Mesenchymal stem cell (in vitro differentiated cells and primary cell): Measurements from ENCODE around the gene PTPRQ.
A peak's percentile ranks its signal among the peaks of the same experiment; 100 is the strongest.

ENCODE experiments used
- DNase-seq: peaks from one replicate; pipeline ENCODE4 v3.0.0-alpha.2; 2013
- H2AFZ ChIP-seq: one replicate; pipeline ENCODE4 v1.6.1; 2013; ENCODE audit warnings: low read depth, mild to moderate bottlenecking, control low read depth, inconsistent platforms, low read length, moderate library complexity
- H2AK5ac ChIP-seq: 2 replicates; pipeline ENCODE4 v1.6.1; 2013; ENCODE audit warnings: low read length, moderate library complexity, mild to moderate bottlenecking, inconsistent platforms; ENCODE audit not compliant: severe bottlenecking
- H2BK120ac ChIP-seq: one replicate; pipeline ENCODE4 v1.6.1; 2013; ENCODE audit warnings: low read depth, mild to moderate bottlenecking, inconsistent platforms, low read length, moderate library complexity
- H2BK12ac ChIP-seq, 2 experiments: one replicate each; pipeline ENCODE4 v1.6.1; 2013; ENCODE audit warnings: inconsistent platforms in 2 of 2, low read length in 2 of 2, mild to moderate bottlenecking in 2 of 2, moderate library complexity in 2 of 2, control low read depth in 1 of 2
- H2BK15ac ChIP-seq: one replicate; pipeline ENCODE4 v1.6.1; 2013; ENCODE audit warnings: mild to moderate bottlenecking, low read depth, inconsistent platforms; ENCODE audit not compliant: poor library complexity, severe bottlenecking
- H2BK5ac ChIP-seq: 2 replicates; pipeline ENCODE4 v1.6.1; 2013; ENCODE audit warnings: low read depth, mild to moderate bottlenecking, low read length, control low read depth, inconsistent platforms; ENCODE audit not compliant: poor library complexity, severe bottlenecking
- H3K14ac ChIP-seq, 2 experiments: one replicate each; pipeline ENCODE4 v1.6.1; 2013; ENCODE audit warnings: inconsistent platforms in 2 of 2, low read length in 2 of 2, control low read depth in 1 of 2, mild to moderate bottlenecking in 1 of 2, moderate library complexity in 1 of 2
- H3K18ac ChIP-seq, 2 experiments: one replicate each; pipeline ENCODE4 v1.6.1; 2013; ENCODE audit warnings: inconsistent platforms in 2 of 2, low read length in 2 of 2, control low read depth in 1 of 2, low read depth in 1 of 2, mild to moderate bottlenecking in 1 of 2
- H3K23ac ChIP-seq, 2 experiments: one replicate each; pipeline ENCODE4 v1.6.1; 2013; ENCODE audit warnings: inconsistent platforms in 2 of 2, low read length in 2 of 2, mild to moderate bottlenecking in 2 of 2, moderate library complexity in 2 of 2, control low read depth in 1 of 2
- H3K27ac ChIP-seq: 2 replicates; pipeline ENCODE4 v1.5.1; 2013; ENCODE audit warnings: mild to moderate bottlenecking, moderate library complexity, low read length, control low read depth, inconsistent platforms; ENCODE audit not compliant: poor library complexity, severe bottlenecking
- H3K27me3 ChIP-seq, 2 experiments: 2 replicates each; pipeline versions ENCODE4 v1.6.1 to v1.7.0; 2013; ENCODE audit warnings: low read length in 2 of 2, mild to moderate bottlenecking in 2 of 2, moderate library complexity in 2 of 2, control low read depth in 1 of 2, inconsistent platforms in 1 of 2; ENCODE audit not compliant: control insufficient read depth in 1 of 2, insufficient read depth in 1 of 2
- H3K36me3 ChIP-seq, 2 experiments: 2 replicates each; pipeline versions ENCODE4 v1.6.1 to v1.7.0; 2013; ENCODE audit warnings: low read length in 2 of 2, control low read depth in 1 of 2, inconsistent platforms in 1 of 2, low read depth in 1 of 2, mild to moderate bottlenecking in 1 of 2; ENCODE audit not compliant: insufficient read depth in 2 of 2, control insufficient read depth in 1 of 2
- H3K4ac ChIP-seq, 2 experiments: one replicate each; pipeline ENCODE4 v1.6.1; 2013; ENCODE audit warnings: inconsistent platforms in 2 of 2, low read length in 2 of 2, mild to moderate bottlenecking in 2 of 2, moderate library complexity in 2 of 2, control low read depth in 1 of 2, low read depth in 1 of 2
- H3K4me1 ChIP-seq: 2 replicates; pipeline ENCODE4 v1.6.1; 2013; ENCODE audit warnings: low read depth, low read length, control low read depth; ENCODE audit not compliant: control insufficient read depth, insufficient read depth
- H3K4me2 ChIP-seq: 2 replicates; pipeline ENCODE4 v1.6.1; 2013; ENCODE audit warnings: low read length, mild to moderate bottlenecking, inconsistent platforms; ENCODE audit not compliant: poor library complexity, severe bottlenecking
- H3K4me3 ChIP-seq, 2 experiments: 2 replicates each; pipeline versions ENCODE4 v1.5.1 to v1.7.0; 2013; ENCODE audit warnings: low read length in 2 of 2, mild to moderate bottlenecking in 2 of 2, control low read depth in 1 of 2, low read depth in 1 of 2; ENCODE audit not compliant: insufficient read depth in 1 of 2
- H3K79me1 ChIP-seq: replicated peaks from 2 replicates; pipeline ENCODE4 v1.6.1; 2013; ENCODE audit warnings: mild to moderate bottlenecking, control low read depth, low read length, inconsistent platforms; ENCODE audit not compliant: poor library complexity, severe bottlenecking
- H3K9ac ChIP-seq: 2 replicates; pipeline ENCODE4 v1.7.0; 2013; ENCODE audit warnings: mild to moderate bottlenecking, low read length, moderate library complexity
- H3K9me3 ChIP-seq: 2 replicates; pipeline ENCODE4 v1.7.0; 2013; ENCODE audit warnings: mild to moderate bottlenecking, low read length; ENCODE audit not compliant: control insufficient read depth
- H4K8ac ChIP-seq: one replicate; pipeline ENCODE4 v1.6.1; 2013; ENCODE audit warnings: inconsistent platforms, mild to moderate bottlenecking, low read length, moderate library complexity
- H4K91ac ChIP-seq: one replicate; pipeline ENCODE4 v1.6.1; 2013; ENCODE audit warnings: mild to moderate bottlenecking, low read length, inconsistent platforms
- WGBS: methylation state at CpG from one replicate; pipeline ENCODE4 v1.1.7; 2013; ENCODE audit warnings: mixed read lengths; 5-methylcytosine and 5-hydroxymethylcytosine counted together

PTPRQ gene

DNA sequence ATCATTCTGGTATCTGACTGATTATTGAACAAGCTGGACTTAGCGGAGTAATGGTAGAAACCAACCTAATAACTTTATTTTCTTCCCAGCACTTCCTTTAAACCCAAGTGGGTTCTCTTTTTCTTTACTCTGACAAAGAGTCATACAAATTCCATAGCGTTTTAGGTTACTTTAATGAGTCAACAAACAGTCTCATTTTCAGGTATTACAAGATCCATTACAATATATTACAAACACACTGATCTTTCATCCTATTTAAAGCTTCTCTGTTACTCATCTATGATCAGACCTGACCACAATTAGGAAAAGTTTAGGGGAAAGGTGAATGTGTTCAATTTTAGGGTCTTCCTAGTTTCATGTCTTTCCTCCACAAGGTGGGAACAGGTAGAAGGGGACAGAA lies 39.4 kb upstream of the PTPRQ start:
- no peak overlapping the region for H2BK15ac ChIP-seq
- H2BK12ac ChIP-seq, result no peak overlapping the region
- no peak overlapping the region for H3K23ac ChIP-seq
- no peak overlapping the region for H2BK5ac ChIP-seq
- 53% methylated on average over 2 of the region's 2 CpGs for WGBS
- no peaks in the 10 kb centered on the region for H3K9me3 ChIP-seq
- no peak overlapping the region for H4K8ac ChIP-seq
- no peak overlapping the region for H2AFZ ChIP-seq
- H3K9ac ChIP-seq, result no peak overlapping the region
- H3K79me1 ChIP-seq, result no peaks in the 10 kb centered on the region
- no peak overlapping the region for H2BK120ac ChIP-seq
- no peak overlapping the region for H2AK5ac ChIP-seq
- no peak overlapping the region for H3K14ac ChIP-seq
- H3K4me2 ChIP-seq, result no peak overlapping the region
- no peaks in the 10 kb centered on the region for H3K4me1 ChIP-seq
- H3K27ac ChIP-seq, result no peak overlapping the region
- no peaks in the 10 kb centered on the region for H3K36me3 ChIP-seq
- H3K4ac ChIP-seq, result no peak overlapping the region
- no peaks in the 10 kb centered on the region for H3K27me3 ChIP-seq
- no peak for DNase-seq
- no peak overlapping the region for H4K91ac ChIP-seq
- H3K18ac ChIP-seq, result no peak overlapping the region
- no peak overlapping the region for H3K4me3 ChIP-seq

DNA sequence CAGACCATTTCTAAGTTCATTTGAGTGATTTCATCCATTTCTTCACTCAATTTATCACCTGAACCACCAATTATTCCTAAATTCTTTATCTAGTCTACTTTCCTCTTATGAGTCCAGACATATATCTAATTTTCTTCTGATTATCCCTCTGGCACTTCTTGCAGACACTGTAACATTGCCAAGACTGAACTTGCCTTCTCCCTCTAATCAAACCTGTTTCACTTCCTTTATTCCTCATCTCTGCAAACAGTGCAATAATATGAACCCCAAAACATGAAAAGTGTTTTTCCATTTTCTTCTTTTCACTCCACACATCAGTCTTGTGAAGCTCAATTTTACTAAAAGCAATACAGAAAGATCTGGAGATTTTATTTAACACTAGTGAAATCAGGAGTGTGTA lies 37.8 kb upstream of the PTPRQ start:
- DNase-seq, result no peak
- H3K27me3 ChIP-seq, result no peaks in the 10 kb centered on the region
- no peaks in the 10 kb centered on the region for H3K36me3 ChIP-seq
- no peaks in the 10 kb centered on the region for H3K79me1 ChIP-seq
- no peak overlapping the region for H3K27ac ChIP-seq
- H4K91ac ChIP-seq, result no peak overlapping the region
- H2BK15ac ChIP-seq, result no peak overlapping the region
- no peak overlapping the region for H3K4me2 ChIP-seq
- H3K14ac ChIP-seq, result no peak overlapping the region
- no peak overlapping the region for H2AFZ ChIP-seq
- no peak overlapping the region for H2BK120ac ChIP-seq
- no peak overlapping the region for H3K4me3 ChIP-seq
- H3K9ac ChIP-seq, result no peak overlapping the region
- H3K9me3 ChIP-seq, result no peaks in the 10 kb centered on the region
- H3K4ac ChIP-seq, result no peak overlapping the region
- H2BK5ac ChIP-seq, result no peak overlapping the region
- no peak overlapping the region for H3K23ac ChIP-seq
- H3K4me1 ChIP-seq, result no peaks in the 10 kb centered on the region
- no peak overlapping the region for H4K8ac ChIP-seq
- H2AK5ac ChIP-seq, result no peak overlapping the region
- no peak overlapping the region for H3K18ac ChIP-seq
- H2BK12ac ChIP-seq, result no peak overlapping the region

DNA sequence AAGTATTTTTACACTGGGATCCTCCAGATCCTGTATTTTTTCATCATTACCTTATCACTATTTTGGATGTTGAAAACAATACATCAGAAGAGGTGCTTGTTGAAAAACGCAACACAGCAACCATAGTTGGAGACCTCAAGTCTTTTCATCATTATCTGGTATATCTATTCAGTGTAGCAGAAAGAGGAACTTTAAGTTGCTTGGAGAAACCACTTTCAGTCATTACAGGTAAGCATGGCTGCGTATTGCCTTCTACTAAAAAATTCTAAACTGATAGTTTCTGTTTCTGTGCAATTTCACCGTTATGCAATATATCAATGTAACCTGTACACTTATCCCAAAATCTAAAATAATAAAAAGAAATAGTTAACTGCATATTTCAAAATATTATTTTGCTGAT lies 32.2 kb upstream of the PTPRQ start:
- 67% methylated on average over 1 of the region's 3 CpGs for WGBS
- no peak overlapping the region for H2BK15ac ChIP-seq
- H2AK5ac ChIP-seq, result no peak overlapping the region
- no peak overlapping the region for H3K4me2 ChIP-seq
- no peak for DNase-seq
- H2BK120ac ChIP-seq, result no peak overlapping the region
- no peak overlapping the region for H2BK12ac ChIP-seq
- H4K8ac ChIP-seq, result no peak overlapping the region
- no peaks in the 10 kb centered on the region for H3K27me3 ChIP-seq
- no peak overlapping the region for H3K9ac ChIP-seq
- H3K4me3 ChIP-seq, result no peak overlapping the region
- H2AFZ ChIP-seq, result no peak overlapping the region
- no peak overlapping the region for H3K23ac ChIP-seq
- no peaks in the 10 kb centered on the region for H3K79me1 ChIP-seq
- H2BK5ac ChIP-seq, result no peak overlapping the region
- H3K36me3 ChIP-seq, result no peaks in the 10 kb centered on the region
- no peaks in the 10 kb centered on the region for H3K9me3 ChIP-seq
- no peak overlapping the region for H3K4ac ChIP-seq
- H4K91ac ChIP-seq, result no peak overlapping the region
- H3K27ac ChIP-seq, result no peak overlapping the region
- no peak overlapping the region for H3K14ac ChIP-seq
- no peaks in the 10 kb centered on the region for H3K4me1 ChIP-seq
- no peak overlapping the region for H3K18ac ChIP-seq

DNA sequence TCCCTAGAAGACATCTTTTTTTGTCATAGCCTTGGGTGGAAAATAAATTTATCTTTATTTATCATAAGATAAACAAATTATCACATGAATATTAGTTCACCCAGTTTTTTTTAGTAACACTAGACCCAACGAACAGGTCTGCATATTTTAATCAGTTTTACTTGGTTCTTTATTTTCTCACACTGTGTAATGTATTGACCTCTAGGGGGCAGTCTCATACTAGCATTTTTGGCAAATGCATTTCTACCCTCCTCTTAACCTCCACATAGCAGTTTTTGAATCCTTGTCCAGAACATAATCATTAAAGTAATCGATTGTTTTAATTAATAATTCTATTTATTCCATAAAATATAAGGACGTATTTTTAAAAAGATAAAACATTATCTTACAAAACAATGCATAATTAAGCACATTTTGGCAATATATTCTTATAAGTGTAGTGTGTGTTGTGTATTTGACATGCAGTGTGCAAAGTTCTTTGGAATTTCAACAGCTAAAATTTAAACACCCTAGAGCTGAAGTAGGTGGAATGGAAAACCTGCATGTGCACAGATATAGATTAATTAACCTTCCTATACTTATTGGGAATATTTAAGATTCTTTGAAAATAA lies 31.6 kb upstream of the PTPRQ start:
- peak; percentile 55 for DNase-seq
- WGBS, result 17% methylated on average over 1 of the region's 3 CpGs

More for the DNA sequence above, 31.6 kb upstream of the PTPRQ start:
- Histone ChIP-seq H4K91ac (no peak overlapping the region), H3K4me1 (no peaks in the 10 kb centered on the region), H3K4me2 (no peak overlapping the region), H3K79me1 (no peaks in the 10 kb centered on the region), H3K36me3 (no peaks in the 10 kb centered on the region), H4K8ac (no peak overlapping the region), H2BK12ac (no peak overlapping the region), H3K27ac (no peak overlapping the region), H3K14ac (no peak overlapping the region), H3K9me3 (no peaks in the 10 kb centered on the region), H3K23ac (no peak overlapping the region), H3K4me3 (no peak overlapping the region), H3K9ac (no peak overlapping the region), H2AK5ac (no peak overlapping the region), H2AFZ (no peak overlapping the region), H2BK5ac (no peak overlapping the region), H3K4ac (no peak overlapping the region), H3K27me3 (no peaks in the 10 kb centered on the region), H3K18ac (no peak overlapping the region), H2BK120ac (no peak overlapping the region), H2BK15ac (no peak overlapping the region)
